T-cell (primary cell): ENCODE data around the gene TACSTD2. TPM values are rescaled to one million over a fixed set of nuclear protein-coding genes. Genes with fewer than 3 reads are reported as not detected.

ENCODE experiments used
- ATAC-seq, 4 experiments: fragments of 200-7000 bp in 3 of 4; fragments of 150-1000 bp in 1 of 4; cut with Tn5 transposase; replicated peaks in 1 of 4; 1 replicate in 3 of 4; 2 replicates in 1 of 4; pipeline ENCODE4 v1.10.0; 2021; ENCODE audit warnings: moderate library complexity in 3 of 4, mild to moderate bottlenecking in 2 of 4, moderate number of reproducible peaks in 1 of 4
- CTCF ChIA-PET, 2 donors: fragments of 300-600 bp; sonication (Branson Sonifier 250); formaldehyde crosslinking; loops; one replicate each; lab custom pipeline; 2022; ENCODE audit warnings: antibody characterized with exemption in 2 of 2; lab: Charles Lee
- POLR2A ChIA-PET, 2 donors: fragments of 300-600 bp; sonication (Branson Sonifier 250); formaldehyde crosslinking; loops; one replicate each; lab custom pipeline; 2022; ENCODE audit warnings: antibody characterized with exemption in 2 of 2; lab: Charles Lee
- DNase-seq, 35 experiments: peaks; one replicate each; pipeline versions ENCODE4 v3.0.0 to v3.0.0-alpha.2; 2013 to 2023
- H3K27ac ChIP-seq: one replicate; pipeline ENCODE4 v1.5.1; 2013; ENCODE audit warnings: low read length
- H3K27me3 ChIP-seq, 2 experiments: replicated peaks in 1 of 2; 1 replicate in 1 of 2; 2 replicates in 1 of 2; pipeline versions ENCODE4 v1.6.1 to v1.7.0; 2013; ENCODE audit warnings: low read length in 1 of 2, mixed read lengths in 1 of 2; ENCODE audit not compliant: control insufficient read depth in 2 of 2, insufficient read depth in 2 of 2; ENCODE audit errors: extremely low read depth in 1 of 2
- H3K36me3 ChIP-seq, 2 donors: 1 replicate in 1 of 2; 2 replicates in 1 of 2; pipeline versions ENCODE4 v1.6.1 to v1.7.0; 2013; ENCODE audit warnings: low read length in 1 of 2; ENCODE audit not compliant: control insufficient read depth in 2 of 2, insufficient read depth in 1 of 2; ENCODE audit errors: extremely low read depth in 1 of 2
- H3K4me1 ChIP-seq, 2 experiments: 1 replicate in 1 of 2; 2 replicates in 1 of 2; pipeline versions ENCODE4 v1.6.1 to v1.7.0; 2013; ENCODE audit warnings: low read length in 2 of 2, mixed read lengths in 1 of 2; ENCODE audit not compliant: insufficient read depth in 2 of 2, control insufficient read depth in 1 of 2; ENCODE audit errors: extremely low read depth in 1 of 2
- H3K4me3 ChIP-seq, 2 donors: 1 replicate in 1 of 2; 2 replicates in 1 of 2; pipeline versions ENCODE4 v1.5.1 to v1.7.0; 2013; ENCODE audit warnings: mild to moderate bottlenecking in 2 of 2, low read length in 1 of 2, moderate library complexity in 1 of 2; ENCODE audit not compliant: control insufficient read depth in 1 of 2; ENCODE audit errors: extremely low read depth in 1 of 2
- H3K9me3 ChIP-seq: 2 replicates; pipeline ENCODE4 v1.7.0; 2013
- H3K27ac Mint-ChIP-seq, 2 donors: one replicate each; pipeline ENCODE4 v1.8.0; 2020 to 2021; ENCODE audit warnings: mild to moderate bottlenecking in 2 of 2, mixed read lengths in 2 of 2
- H3K27me3 Mint-ChIP-seq, 2 donors: one replicate each; pipeline ENCODE4 v1.8.0; 2021 to 2022; ENCODE audit warnings: mixed read lengths in 2 of 2
- H3K36me3 Mint-ChIP-seq: one replicate; pipeline ENCODE4 v1.8.0; 2021; ENCODE audit warnings: mixed read lengths
- H3K4me1 Mint-ChIP-seq, 3 donors: one replicate each; pipeline ENCODE4 v1.8.0; 2020 to 2022; ENCODE audit warnings: mixed read lengths in 3 of 3, mild to moderate bottlenecking in 1 of 3
- H3K4me3 Mint-ChIP-seq, 3 donors: one replicate each; pipeline ENCODE4 v1.8.0; 2020 to 2022; ENCODE audit warnings: mild to moderate bottlenecking in 3 of 3, mixed read lengths in 3 of 3, moderate library complexity in 3 of 3
- H3K9me3 Mint-ChIP-seq, 3 donors: one replicate each; pipeline ENCODE4 v1.8.0; 2020 to 2022; ENCODE audit warnings: mixed read lengths in 3 of 3
- WGBS: methylation state at CpG from one replicate; pipeline ENCODE4 v1.1.5; 2013; ENCODE audit warnings: missing lambda C conversion rate; ENCODE audit not compliant: insufficient coverage; 5-methylcytosine and 5-hydroxymethylcytosine counted together
- total RNA-seq, 35 experiments: library from RNA in 6 of 35; stranded (reverse) in 6 of 35; fragments of 120-200 nt in 1 of 35; gene quantifications; one replicate each; pipeline versions ENCODE4 v1.2.1 to v1.2.4 and lab custom pipeline; 2013 to 2026

The TACSTD2 gene
- total RNA-seq, 5 donors from 2014 or later (not counting 1 experiment from before 2014, with no cell fraction given), result 0.16 to 0.38 (median 0.25) TPM; not detected in 2

DNA sequence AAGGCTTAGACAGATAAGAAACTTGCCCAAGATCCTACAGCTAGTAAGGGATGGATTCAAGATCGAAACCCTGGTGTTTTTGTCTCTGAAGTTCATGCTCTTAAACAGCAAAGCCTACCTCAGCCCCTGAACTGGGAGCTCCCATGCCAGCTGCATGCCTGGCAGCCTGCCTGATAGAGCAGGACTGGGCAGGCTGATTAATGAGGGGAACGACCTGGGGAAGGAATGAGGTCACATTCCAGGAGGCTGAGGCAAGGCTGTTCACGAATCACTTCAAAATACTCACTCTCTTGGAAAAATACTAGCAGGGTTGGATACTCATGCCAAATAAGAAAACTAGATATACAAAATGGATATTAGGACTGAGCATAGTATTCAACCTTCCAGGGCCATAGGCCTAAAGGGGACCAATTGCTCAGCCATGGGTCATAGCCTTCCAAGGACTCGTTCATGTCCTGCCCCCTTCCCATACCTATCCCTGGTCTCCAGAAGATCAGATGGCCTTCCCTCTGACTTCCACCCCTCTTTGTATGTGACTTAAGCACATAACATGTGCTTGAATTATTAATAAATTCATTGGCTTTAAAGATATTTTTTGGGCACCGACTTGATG, 15.6 kb upstream of the TACSTD2 start:
- ATAC-seq (no peak), DNase-seq (no peak)
- Mint-ChIP-seq H3K27ac (no peak overlapping the region), H3K27me3 (peaks cover 19 to 20% of the 10 kb centered on the region in 2 donors), H3K4me1 (no peaks in the 10 kb centered on the region), H3K36me3 (no peaks in the 10 kb centered on the region), H3K9me3 (no peaks in the 10 kb centered on the region), H3K4me3 (no peak overlapping the region)
- CTCF ChIA-PET, result no interaction called here
- no CpG with 5 or more reads among the region's 5 CpGs for WGBS
- Histone ChIP-seq H3K27ac (no peak overlapping the region), H3K4me3 (no peak overlapping the region), H3K4me1 (no peaks in the 10 kb centered on the region), H3K9me3 (no peaks in the 10 kb centered on the region), H3K36me3 (no peaks in the 10 kb centered on the region), H3K27me3 (peaks cover 0 to 26% of the 10 kb centered on the region in 2 experiments)
- POLR2A ChIA-PET, result interaction anchor here in 1 of 2 donors (0.5 kb wide), 1 partner anchor 1240 kb away, joined by 3 read pairs; no protein-coding TSS in a partner anchor

DNA sequence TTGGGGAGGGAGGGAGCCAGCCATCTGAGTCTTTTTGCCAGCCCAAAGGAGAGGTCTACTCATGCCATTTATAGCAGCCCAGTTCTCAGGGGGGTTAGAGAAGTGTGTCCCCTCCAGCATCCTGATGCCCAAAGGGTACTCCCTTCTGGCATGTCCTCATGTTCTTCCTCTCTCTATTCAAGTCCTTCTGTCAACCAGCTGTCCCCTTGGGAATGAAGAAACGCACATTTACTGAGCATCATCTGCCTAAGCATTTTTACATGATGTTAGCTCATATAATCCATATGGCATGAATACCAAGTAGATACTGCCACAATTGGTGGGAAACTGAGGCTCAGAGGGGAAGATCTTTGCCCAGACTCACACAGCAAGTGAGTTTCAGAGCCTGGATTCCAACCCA, 14.8 kb upstream of the TACSTD2 start:
- Mint-ChIP-seq H3K27ac (no peak overlapping the region), H3K4me3 (no peak overlapping the region), H3K27me3 (peaks cover 14 to 22% of the 10 kb centered on the region in 2 donors), H3K9me3 (no peaks in the 10 kb centered on the region), H3K4me1 (no peaks in the 10 kb centered on the region), H3K36me3 (no peaks in the 10 kb centered on the region)
- no CpG with 5 or more reads among the region's 1 CpG for WGBS
- Histone ChIP-seq H3K9me3 (no peaks in the 10 kb centered on the region), H3K36me3 (no peaks in the 10 kb centered on the region), H3K4me3 (no peak overlapping the region), H3K4me1 (no peaks in the 10 kb centered on the region), H3K27ac (no peak overlapping the region), H3K27me3 (peaks cover 0 to 26% of the 10 kb centered on the region in 2 experiments)
- DNase-seq (no peak), ATAC-seq (no peak)
- ChIA-PET CTCF (no interaction called here), POLR2A (no interaction called here)

- no peak overlapping the region for H3K27ac ChIP-seq
- H3K4me1 ChIP-seq, result no peaks in the 10 kb centered on the region
- H3K4me3 ChIP-seq, result no peak overlapping the region
- H3K9me3 ChIP-seq, result no peaks in the 10 kb centered on the region
- Mint-ChIP-seq H3K36me3 (no peaks in the 10 kb centered on the region), H3K27ac (no peak overlapping the region), H3K9me3 (no peaks in the 10 kb centered on the region), H3K4me1 (no peaks in the 10 kb centered on the region), H3K4me3 (no peak overlapping the region), H3K27me3 (peaks cover 14 to 29% of the 10 kb centered on the region in 2 donors)
- CTCF ChIA-PET, result no interaction called here
- ATAC-seq (no peak), DNase-seq (no peak)
- H3K36me3 ChIP-seq, result no peaks in the 10 kb centered on the region
- POLR2A ChIA-PET, result no interaction called here
- peaks cover 0 to 29% of the 10 kb centered on the region in 2 experiments for H3K27me3 ChIP-seq
Observed at GRCh38 chr1:58590019-58590418, 13.0 kb upstream of the TACSTD2 start.

GRCh38 chr1:58588396-58588795, 11.3 kb upstream of the TACSTD2 start:
- no peaks in the 10 kb centered on the region for H3K4me1 Mint-ChIP-seq
- no peak overlapping the region for H3K27ac Mint-ChIP-seq
- H3K9me3 ChIP-seq, result no peaks in the 10 kb centered on the region
- no CpG with 5 or more reads among the region's 5 CpGs for WGBS
- H3K9me3 Mint-ChIP-seq, result no peaks in the 10 kb centered on the region
- DNase-seq, result no peak
- H3K4me3 ChIP-seq, result no peak overlapping the region
- peaks cover 18 to 32% of the 10 kb centered on the region in 2 donors for H3K27me3 Mint-ChIP-seq
- peaks cover 0 to 28% of the 10 kb centered on the region in 2 experiments for H3K27me3 ChIP-seq
- H3K36me3 Mint-ChIP-seq, result no peaks in the 10 kb centered on the region
- no peaks in the 10 kb centered on the region for H3K36me3 ChIP-seq
- H3K27ac ChIP-seq, result no peak overlapping the region
- POLR2A ChIA-PET, result no interaction called here
- no peaks in the 10 kb centered on the region for H3K4me1 ChIP-seq
- no peak overlapping the region for H3K4me3 Mint-ChIP-seq
- ATAC-seq, result no peak
- CTCF ChIA-PET, result no interaction called here

DNA sequence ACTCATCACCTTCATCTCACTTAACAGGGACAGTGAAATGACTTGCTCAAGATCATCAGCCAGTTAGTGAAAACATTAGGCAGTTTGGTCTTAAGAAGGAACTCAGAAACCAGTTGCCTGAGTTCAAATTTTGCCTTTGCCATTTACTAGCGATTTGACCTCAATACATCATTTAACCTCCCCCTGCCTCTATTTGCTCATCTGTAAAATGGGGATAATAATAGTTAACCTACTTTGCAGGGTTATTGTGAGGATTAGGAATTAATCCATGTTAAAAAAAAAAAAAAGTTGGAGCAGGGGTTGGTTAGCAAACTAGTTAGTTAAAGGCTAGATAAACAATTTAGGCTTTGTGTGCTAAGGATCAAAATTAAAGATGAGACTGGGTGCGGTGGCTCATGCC, 10.6 kb upstream of the TACSTD2 start:
- Mint-ChIP-seq H3K4me1 (no peaks in the 10 kb centered on the region), H3K36me3 (no peaks in the 10 kb centered on the region), H3K9me3 (no peaks in the 10 kb centered on the region), H3K4me3 (no peak overlapping the region), H3K27ac (no peak overlapping the region), H3K27me3 (peaks cover 15 to 30% of the 10 kb centered on the region in 2 donors)
- no peak for DNase-seq
- no peak for ATAC-seq
- CTCF ChIA-PET, result no interaction called here
- Histone ChIP-seq H3K27ac (no peak overlapping the region), H3K9me3 (no peaks in the 10 kb centered on the region), H3K4me1 (no peaks in the 10 kb centered on the region), H3K4me3 (no peak overlapping the region), H3K36me3 (no peaks in the 10 kb centered on the region), H3K27me3 (peaks cover 0 to 26% of the 10 kb centered on the region in 2 experiments)
- no CpG with 5 or more reads among the region's 2 CpGs for WGBS
- POLR2A ChIA-PET, result interaction anchor here in 1 of 2 donors (0.6 kb wide), 1 partner anchor 15 kb away, joined by 9 read pairs; no protein-coding TSS in a partner anchor

GRCh38 chr1:58586271-58586670, 9.2 kb upstream of the TACSTD2 start:
- no peak overlapping the region for H3K4me3 ChIP-seq
- no peaks in the 10 kb centered on the region for H3K4me1 ChIP-seq
- Mint-ChIP-seq H3K27me3 (peaks cover 15 to 30% of the 10 kb centered on the region in 2 donors), H3K4me3 (no peak overlapping the region), H3K36me3 (no peaks in the 10 kb centered on the region), H3K4me1 (no peaks in the 10 kb centered on the region), H3K27ac (no peak overlapping the region), H3K9me3 (no peaks in the 10 kb centered on the region)
- no peak overlapping the region for H3K27ac ChIP-seq
- no peaks in the 10 kb centered on the region for H3K36me3 ChIP-seq
- peaks cover 0 to 20% of the 10 kb centered on the region in 2 experiments for H3K27me3 ChIP-seq
- CTCF ChIA-PET, result no interaction called here
- no peak for ATAC-seq
- POLR2A ChIA-PET, result no interaction called here
- no peak for DNase-seq
- WGBS, result 93% methylated on average over 2 of the region's 4 CpGs
- no peaks in the 10 kb centered on the region for H3K9me3 ChIP-seq
